Measurements from ENCODE around the gene CFAP73.

CFAP73 gene

GRCh38 chr12:113186033-113186365 lies 36.5 kb downstream of the CFAP73 start:
- in situ Hi-C loops (cut with HindIII; ENCODE audit: low sequenced_read_pairs) = no loop called here
- peak; percentile 37 for DNase-seq (ENCODE audit: low read depth, low spot score)

GRCh38 chr12:113186666-113187325 lies 37.3 kb downstream of the CFAP73 start:
- no peak for TF ChIP-seq CTCF (IDR thresholded peaks at IDR 0.05; ENCODE audit: low read depth, low read length)
- in situ Hi-C loops (cut with HindIII; ENCODE audit: low sequenced_read_pairs) = no loop called here

More at GRCh38 chr12:113186033-113186365, 36.5 kb downstream of the CFAP73 start:
- H3K4me3 ChIP-seq (ENCODE audit: low read depth, low read length) = peak overlapping the region; percentile 86
- no peak for TF ChIP-seq CTCF (IDR thresholded peaks at IDR 0.05; ENCODE audit: low read depth, low read length)

GRCh38 chr12:113189361-113189760 lies 39.8 kb downstream of the CFAP73 start:
- DNase-seq (ENCODE audit: low read depth, low spot score) = no peak
- no peak for TF ChIP-seq CTCF (IDR thresholded peaks at IDR 0.05; ENCODE audit: low read depth, low read length)
- in situ Hi-C loops (cut with HindIII; ENCODE audit: low sequenced_read_pairs) = no loop called here
- no peak overlapping the region for H3K4me3 ChIP-seq (ENCODE audit: low read depth, low read length)

More at GRCh38 chr12:113186666-113187325, 37.3 kb downstream of the CFAP73 start:
- DNase-seq (ENCODE audit: low read depth, low spot score) = no peak
- peak overlapping the region; percentile 4 for H3K4me3 ChIP-seq (ENCODE audit: low read depth, low read length)

GRCh38 chr12:113190761-113191160 lies 41.2 kb downstream of the CFAP73 start:
- peak; percentile 16 for DNase-seq (ENCODE audit: low read depth, low spot score)
- in situ Hi-C loops (cut with HindIII; ENCODE audit: low sequenced_read_pairs) = no loop called here
- no peak overlapping the region for H3K4me3 ChIP-seq (ENCODE audit: low read depth, low read length)
- TF ChIP-seq CTCF (IDR thresholded peaks at IDR 0.05; ENCODE audit: low read depth, low read length) = no peak

GRCh38 chr12:113191227-113191626 lies 41.7 kb downstream of the CFAP73 start:
- DNase-seq (ENCODE audit: low read depth, low spot score) = no peak
- no peak for TF ChIP-seq CTCF (IDR thresholded peaks at IDR 0.05; ENCODE audit: low read depth, low read length)

GRCh38 chr12:113194971-113195391 lies 45.5 kb downstream of the CFAP73 start:
- DNase-seq (ENCODE audit: low read depth, low spot score) = peak; percentile 82
- in situ Hi-C loops (cut with HindIII; ENCODE audit: low sequenced_read_pairs) = no loop called here
- no peak overlapping the region for H3K4me3 ChIP-seq (ENCODE audit: low read depth, low read length)
- no peak for TF ChIP-seq CTCF (IDR thresholded peaks at IDR 0.05; ENCODE audit: low read depth, low read length)

More at GRCh38 chr12:113191227-113191626, 41.7 kb downstream of the CFAP73 start:
- no peak overlapping the region for H3K4me3 ChIP-seq (ENCODE audit: low read depth, low read length)
- in situ Hi-C loops (cut with HindIII; ENCODE audit: low sequenced_read_pairs) = no loop called here

All from astrocyte of the spinal cord (primary cell).